Measurements from ENCODE around the gene ZDHHC8. TPM values are rescaled to one million over a fixed set of nuclear protein-coding genes. Genes with fewer than 3 reads are reported as not detected.
"Not testable (repeated sequence)": the region's sequence is repeated elsewhere in the genome, so short reads cannot be mapped to it uniquely, and the experiment has no call there.

ZDHHC8 gene
- polyA plus RNA-seq, 1 donor: 34.1 TPM

- no peaks in the 10 kb centered on the region for H3K4me1 ChIP-seq (ENCODE audit: control insufficient read depth, insufficient read depth, low read length)
- no peaks in the 10 kb centered on the region for H3K36me3 ChIP-seq (ENCODE audit: control insufficient read depth, insufficient read depth, low read length)
- H3K4me3 ChIP-seq (ENCODE audit: low read length): no peak overlapping the region
- H3K27ac ChIP-seq (ENCODE audit: low read length): no peak overlapping the region
- no CpG with 5 or more reads among the region's 7 CpGs for WGBS (ENCODE audit: insufficient coverage, low lambda C conversion rate)
- H3K27me3 ChIP-seq (ENCODE audit: control insufficient read depth, insufficient read depth, low read length): no peaks in the 10 kb centered on the region
- no peaks in the 10 kb centered on the region for H3K9me3 ChIP-seq (ENCODE audit: control insufficient read depth, low read depth, low read length)
- no peak for DNase-seq
Observed at GRCh38 chr22:20156042-20156389, 24.4 kb downstream of the ZDHHC8 start.

GRCh38 chr22:20156611-20157429 lies 25.2 kb downstream of the ZDHHC8 start:
- Histone ChIP-seq H3K9me3 (ENCODE audit: control insufficient read depth, low read depth, low read length) (no peaks in the 10 kb centered on the region), H3K4me3 (ENCODE audit: low read length) (no peak overlapping the region), H3K4me1 (ENCODE audit: control insufficient read depth, insufficient read depth, low read length) (no peaks in the 10 kb centered on the region), H3K27me3 (ENCODE audit: control insufficient read depth, insufficient read depth, low read length) (no peaks in the 10 kb centered on the region), H3K36me3 (ENCODE audit: control insufficient read depth, insufficient read depth, low read length) (no peaks in the 10 kb centered on the region), H3K27ac (ENCODE audit: low read length) (no peak overlapping the region)
- DNase-seq: peak; percentile 68 to 88
- WGBS (ENCODE audit: insufficient coverage, low lambda C conversion rate): no CpG with 5 or more reads among the region's 17 CpGs

- Histone ChIP-seq H3K9me3 (ENCODE audit: control insufficient read depth, low read depth, low read length) (no peaks in the 10 kb centered on the region), H3K4me1 (ENCODE audit: control insufficient read depth, insufficient read depth, low read length) (no peaks in the 10 kb centered on the region), H3K27ac (ENCODE audit: low read length) (no peak overlapping the region), H3K27me3 (ENCODE audit: control insufficient read depth, insufficient read depth, low read length) (no peaks in the 10 kb centered on the region), H3K4me3 (ENCODE audit: low read length) (no peak overlapping the region), H3K36me3 (ENCODE audit: control insufficient read depth, insufficient read depth, low read length) (no peaks in the 10 kb centered on the region)
- no CpG with 5 or more reads among the region's 15 CpGs for WGBS (ENCODE audit: insufficient coverage, low lambda C conversion rate)
- DNase-seq: no peak
Observed at GRCh38 chr22:20157430-20158183, 26.0 kb downstream of the ZDHHC8 start.

- no peaks in the 10 kb centered on the region for H3K36me3 ChIP-seq (ENCODE audit: control insufficient read depth, insufficient read depth, low read length)
- 60% methylated on average over 1 of the region's 15 CpGs for WGBS (ENCODE audit: insufficient coverage, low lambda C conversion rate)
- DNase-seq: no peak
- H3K27me3 ChIP-seq (ENCODE audit: control insufficient read depth, insufficient read depth, low read length): no peaks in the 10 kb centered on the region
- no peaks in the 10 kb centered on the region for H3K9me3 ChIP-seq (ENCODE audit: control insufficient read depth, low read depth, low read length)
- H3K4me3 ChIP-seq (ENCODE audit: low read length): no peak overlapping the region
- H3K27ac ChIP-seq (ENCODE audit: low read length): no peak overlapping the region
- H3K4me1 ChIP-seq (ENCODE audit: control insufficient read depth, insufficient read depth, low read length): no peaks in the 10 kb centered on the region
Observed at GRCh38 chr22:20158391-20159036, 26.9 kb downstream of the ZDHHC8 start.

GRCh38 chr22:20159076-20159475 lies 27.5 kb downstream of the ZDHHC8 start:
- H3K36me3 ChIP-seq (ENCODE audit: control insufficient read depth, insufficient read depth, low read length): no peaks in the 10 kb centered on the region
- no peak for DNase-seq
- H3K27me3 ChIP-seq (ENCODE audit: control insufficient read depth, insufficient read depth, low read length): no peaks in the 10 kb centered on the region
- H3K4me1 ChIP-seq (ENCODE audit: control insufficient read depth, insufficient read depth, low read length): no peaks in the 10 kb centered on the region
- H3K4me3 ChIP-seq (ENCODE audit: low read length): no peak overlapping the region
- H3K9me3 ChIP-seq (ENCODE audit: control insufficient read depth, low read depth, low read length): no peaks in the 10 kb centered on the region
- WGBS (ENCODE audit: insufficient coverage, low lambda C conversion rate): no CpG with 5 or more reads among the region's 9 CpGs
- H3K27ac ChIP-seq (ENCODE audit: low read length): no peak overlapping the region

DNA sequence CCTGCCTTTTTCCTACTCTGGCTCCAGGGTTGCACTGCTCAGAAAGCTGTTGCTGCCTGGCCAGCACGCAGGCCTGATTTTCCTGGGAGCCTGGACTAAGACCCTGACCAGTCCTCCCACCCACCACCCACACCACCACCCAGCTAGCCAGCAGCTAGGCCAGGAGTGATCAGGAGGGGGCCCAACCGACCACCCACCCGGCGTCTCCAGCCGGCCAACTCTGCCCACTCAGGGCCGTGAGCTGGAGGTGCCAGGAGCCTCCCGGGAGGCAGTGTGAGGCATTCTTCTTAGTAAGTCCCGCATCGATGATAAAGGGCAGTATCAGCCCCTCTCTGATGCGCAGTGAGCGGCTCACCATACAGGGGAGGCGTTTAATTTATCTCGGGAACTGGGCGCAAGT lies 27.9 kb downstream of the ZDHHC8 start:
- not testable (repeated sequence) for H3K4me1 ChIP-seq (ENCODE audit: control insufficient read depth, insufficient read depth, low read length); H3K27ac ChIP-seq (ENCODE audit: low read length); H3K27me3 ChIP-seq (ENCODE audit: control insufficient read depth, insufficient read depth, low read length); H3K9me3 ChIP-seq (ENCODE audit: control insufficient read depth, low read depth, low read length); H3K36me3 ChIP-seq (ENCODE audit: control insufficient read depth, insufficient read depth, low read length); H3K4me3 ChIP-seq (ENCODE audit: low read length); DNase-seq
- WGBS (ENCODE audit: insufficient coverage, low lambda C conversion rate): no CpG with 5 or more reads among the region's 14 CpGs

- Histone ChIP-seq H3K4me1 (ENCODE audit: control insufficient read depth, insufficient read depth, low read length) (no peaks in the 10 kb centered on the region), H3K27me3 (ENCODE audit: control insufficient read depth, insufficient read depth, low read length) (no peaks in the 10 kb centered on the region), H3K27ac (ENCODE audit: low read length) (no peak overlapping the region), H3K4me3 (ENCODE audit: low read length) (no peak overlapping the region), H3K9me3 (ENCODE audit: control insufficient read depth, low read depth, low read length) (no peaks in the 10 kb centered on the region), H3K36me3 (ENCODE audit: control insufficient read depth, insufficient read depth, low read length) (no peaks in the 10 kb centered on the region)
- no peak for DNase-seq
- no CpG with 5 or more reads among the region's 10 CpGs for WGBS (ENCODE audit: insufficient coverage, low lambda C conversion rate)
Observed at GRCh38 chr22:20160041-20160440, 28.4 kb downstream of the ZDHHC8 start.

GRCh38 chr22:20164863-20165262 lies 33.3 kb downstream of the ZDHHC8 start:
- no peaks in the 10 kb centered on the region for H3K9me3 ChIP-seq (ENCODE audit: control insufficient read depth, low read depth, low read length)
- H3K36me3 ChIP-seq (ENCODE audit: control insufficient read depth, insufficient read depth, low read length): no peaks in the 10 kb centered on the region
- H3K4me3 ChIP-seq (ENCODE audit: low read length): no peak overlapping the region
- no peaks in the 10 kb centered on the region for H3K27me3 ChIP-seq (ENCODE audit: control insufficient read depth, insufficient read depth, low read length)
- H3K4me1 ChIP-seq (ENCODE audit: control insufficient read depth, insufficient read depth, low read length): no peaks in the 10 kb centered on the region
- no peak for DNase-seq
- H3K27ac ChIP-seq (ENCODE audit: low read length): no peak overlapping the region
- no CpG with 5 or more reads among the region's 11 CpGs for WGBS (ENCODE audit: insufficient coverage, low lambda C conversion rate)

DNA sequence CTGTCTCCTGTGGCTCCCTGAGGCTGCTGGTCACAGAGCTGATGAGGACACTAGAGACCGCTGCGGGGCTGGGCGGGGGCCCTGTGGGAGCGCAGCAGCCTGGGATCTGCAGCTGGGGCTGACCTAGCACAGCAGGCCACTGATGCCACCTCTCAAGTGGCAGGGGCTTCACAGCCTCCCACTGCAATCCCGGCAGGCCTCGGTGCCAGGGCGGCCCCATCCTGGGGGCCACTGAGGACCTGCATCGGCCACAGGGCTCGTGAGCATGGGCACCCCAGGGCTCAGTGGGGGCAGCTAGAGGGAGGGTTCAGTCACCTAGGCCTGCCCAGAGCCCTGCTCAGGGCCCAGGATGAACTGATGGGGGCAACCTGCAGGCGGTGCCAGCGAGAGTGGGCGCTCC lies 33.8 kb downstream of the ZDHHC8 start:
- Histone ChIP-seq H3K4me3 (ENCODE audit: low read length) (no peak overlapping the region), H3K27me3 (ENCODE audit: control insufficient read depth, insufficient read depth, low read length) (no peaks in the 10 kb centered on the region), H3K27ac (ENCODE audit: low read length) (no peak overlapping the region), H3K4me1 (ENCODE audit: control insufficient read depth, insufficient read depth, low read length) (no peaks in the 10 kb centered on the region), H3K9me3 (ENCODE audit: control insufficient read depth, low read depth, low read length) (no peaks in the 10 kb centered on the region), H3K36me3 (ENCODE audit: control insufficient read depth, insufficient read depth, low read length) (no peaks in the 10 kb centered on the region)
- DNase-seq: no peak
- WGBS (ENCODE audit: insufficient coverage, low lambda C conversion rate): no CpG with 5 or more reads among the region's 12 CpGs

DNA sequence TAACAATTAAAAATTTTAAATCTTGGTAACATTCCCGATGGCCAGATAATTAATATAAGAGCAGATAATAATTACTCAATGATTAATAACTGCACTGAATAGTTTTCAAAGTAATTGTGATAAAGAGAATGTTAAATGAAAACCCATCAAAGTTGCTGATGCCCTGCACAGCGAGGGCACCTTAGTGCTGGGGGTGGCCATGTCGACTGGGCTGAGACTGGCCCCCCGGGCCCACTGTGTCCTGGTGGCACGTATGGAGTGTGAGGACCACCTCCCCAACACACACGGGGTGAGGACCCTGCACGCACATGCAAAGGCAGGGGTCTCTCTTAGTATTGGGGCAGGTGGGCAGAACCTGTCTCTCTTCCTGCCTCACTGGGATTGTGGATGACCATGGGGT lies 34.3 kb downstream of the ZDHHC8 start:
- no peak overlapping the region for H3K27ac ChIP-seq (ENCODE audit: low read length)
- H3K36me3 ChIP-seq (ENCODE audit: control insufficient read depth, insufficient read depth, low read length): no peaks in the 10 kb centered on the region
- no peaks in the 10 kb centered on the region for H3K27me3 ChIP-seq (ENCODE audit: control insufficient read depth, insufficient read depth, low read length)
- 88% methylated on average over 1 of the region's 7 CpGs for WGBS (ENCODE audit: insufficient coverage, low lambda C conversion rate)
- no peaks in the 10 kb centered on the region for H3K9me3 ChIP-seq (ENCODE audit: control insufficient read depth, low read depth, low read length)
- no peak for DNase-seq
- no peak overlapping the region for H3K4me3 ChIP-seq (ENCODE audit: low read length)
- H3K4me1 ChIP-seq (ENCODE audit: control insufficient read depth, insufficient read depth, low read length): peaks cover under 1% of the 10 kb centered on the region

Measured in large intestine (tissue), 3 donors.